Spinal cord (tissue), 10 donors: ENCODE measurements around the gene SUFU. TPM values are rescaled to one million over a fixed set of nuclear protein-coding genes. Genes with fewer than 3 reads are reported as not detected.
A peak's percentile ranks its signal among the peaks of the same experiment; 100 is the strongest.

ENCODE experiments used
- DNase-seq, 6 donors: peaks; one replicate each; pipeline versions ENCODE4 v3.0.0 to v3.0.0-alpha.2; 2013 to 2015; ENCODE audit warnings: low spot score in 6 of 6, low read depth in 4 of 6
- H3K27ac ChIP-seq: one replicate; pipeline ENCODE4 v1.5.1; 2013; ENCODE audit warnings: low read depth, low read length, control low read depth
- H3K27me3 ChIP-seq: one replicate; pipeline ENCODE4 v1.6.1; 2013; ENCODE audit warnings: low read length; ENCODE audit not compliant: control insufficient read depth, insufficient read depth
- H3K36me3 ChIP-seq: one replicate; pipeline ENCODE4 v1.6.1; 2013; ENCODE audit warnings: low read length; ENCODE audit not compliant: control insufficient read depth, insufficient read depth
- H3K4me1 ChIP-seq: one replicate; pipeline ENCODE4 v1.6.1; 2013; ENCODE audit warnings: low read length; ENCODE audit not compliant: control insufficient read depth, insufficient read depth
- H3K4me3 ChIP-seq: one replicate; pipeline ENCODE4 v1.5.1; 2013; ENCODE audit warnings: low read depth, low read length, control low read depth
- H3K9me3 ChIP-seq: one replicate; pipeline ENCODE4 v1.6.1; 2013; ENCODE audit warnings: low read length; ENCODE audit not compliant: control insufficient read depth, insufficient read depth
- WGBS: methylation state at CpG from one replicate; pipeline ENCODE4 v1.1.5; 2013; ENCODE audit warnings: missing lambda C conversion rate; ENCODE audit not compliant: insufficient coverage; 5-methylcytosine and 5-hydroxymethylcytosine counted together
- polyA plus RNA-seq, 2 donors: library from polyadenylated mRNA; unstranded; fragments of 120-200 nt; gene quantifications; one replicate each; pipeline ENCODE4 v1.2.1, GENCODE V29; 2013; ENCODE audit not compliant: insufficient read length in 2 of 2
- total RNA-seq, 2 donors: library from RNA; depleted of rRNA in 1 of 2; stranded (reverse); fragments of 120-200 nt in 1 of 2; fragments of >200 nt in 1 of 2; gene quantifications; one replicate each; pipeline versions ENCODE4 v1.2.3 to v1.2.4, GENCODE V29; 2013 to 2014
- donor health status: healthy.

Gene SUFU
- total and polyA plus RNA-seq, 4 donors, result 6.8 to 27.0 (median 17.9) TPM

- Histone ChIP-seq H3K27me3 (no peaks in the 10 kb centered on the region), H3K27ac (no peak overlapping the region), H3K36me3 (peaks cover 69% of the 10 kb centered on the region), H3K9me3 (no peaks in the 10 kb centered on the region), H3K4me1 (peaks cover 36% of the 10 kb centered on the region), H3K4me3 (no peak overlapping the region)
- no peak for DNase-seq
- WGBS, result 76% methylated on average over 4 of the region's 7 CpGs
These were observed 96.0 kb downstream of the SUFU start for GRCh38 chr10:102599565-102600327.

GRCh38 chr10:102600816-102601215 is 97.0 kb downstream of the SUFU start:
- H3K27me3 ChIP-seq, result no peaks in the 10 kb centered on the region
- peaks cover 73% of the 10 kb centered on the region for H3K36me3 ChIP-seq
- no peak for DNase-seq
- no peak overlapping the region for H3K27ac ChIP-seq
- peaks cover 30% of the 10 kb centered on the region for H3K4me1 ChIP-seq
- WGBS, result 92% methylated on average over 6 of the region's 6 CpGs
- no peak overlapping the region for H3K4me3 ChIP-seq
- no peaks in the 10 kb centered on the region for H3K9me3 ChIP-seq

GRCh38 chr10:102601639-102602038 is 97.9 kb downstream of the SUFU start:
- WGBS, result 91% methylated on average over 7 of the region's 9 CpGs
- DNase-seq, result no peak
- no peak overlapping the region for H3K27ac ChIP-seq
- H3K36me3 ChIP-seq, result peaks cover 75% of the 10 kb centered on the region
- H3K4me1 ChIP-seq, result peaks cover 22% of the 10 kb centered on the region
- no peak overlapping the region for H3K4me3 ChIP-seq
- H3K9me3 ChIP-seq, result no peaks in the 10 kb centered on the region
- H3K27me3 ChIP-seq, result no peaks in the 10 kb centered on the region

- DNase-seq, result no peak
- no peak overlapping the region for H3K4me3 ChIP-seq
- 82% methylated on average over 4 of the region's 4 CpGs for WGBS
- H3K4me1 ChIP-seq, result peaks cover 15% of the 10 kb centered on the region
- no peaks in the 10 kb centered on the region for H3K27me3 ChIP-seq
- H3K9me3 ChIP-seq, result no peaks in the 10 kb centered on the region
- H3K27ac ChIP-seq, result no peak overlapping the region
- peaks cover 70% of the 10 kb centered on the region for H3K36me3 ChIP-seq
These were observed 98.7 kb downstream of the SUFU start for GRCh38 chr10:102602272-102603045.

GRCh38 chr10:102603946-102604345 is 100.2 kb downstream of the SUFU start:
- no peak for DNase-seq
- H3K4me3 ChIP-seq, result no peak overlapping the region
- H3K9me3 ChIP-seq, result no peaks in the 10 kb centered on the region
- WGBS, result 80% methylated on average over 7 of the region's 7 CpGs
- H3K36me3 ChIP-seq, result peaks cover 59% of the 10 kb centered on the region
- peaks cover 15% of the 10 kb centered on the region for H3K4me1 ChIP-seq
- H3K27me3 ChIP-seq, result no peaks in the 10 kb centered on the region
- no peak overlapping the region for H3K27ac ChIP-seq

GRCh38 chr10:102604439-102604841 is 100.7 kb downstream of the SUFU start:
- Histone ChIP-seq H3K4me1 (peaks cover 15% of the 10 kb centered on the region), H3K4me3 (no peak overlapping the region), H3K27me3 (no peaks in the 10 kb centered on the region), H3K36me3 (peaks cover 54% of the 10 kb centered on the region), H3K9me3 (no peaks in the 10 kb centered on the region), H3K27ac (no peak overlapping the region)
- 100% methylated on average over 1 of the region's 6 CpGs for WGBS
- DNase-seq, result no peak

GRCh38 chr10:102605712-102606111 is 101.9 kb downstream of the SUFU start:
- Histone ChIP-seq H3K9me3 (no peaks in the 10 kb centered on the region), H3K27ac (no peak overlapping the region), H3K4me3 (no peak overlapping the region), H3K27me3 (no peaks in the 10 kb centered on the region), H3K4me1 (peaks cover 7% of the 10 kb centered on the region), H3K36me3 (peaks cover 42% of the 10 kb centered on the region)
- 84% methylated on average over 2 of the region's 5 CpGs for WGBS
- no peak for DNase-seq

GRCh38 chr10:102608487-102608886 is 104.7 kb downstream of the SUFU start:
- Histone ChIP-seq H3K27ac (peak overlapping the region; percentile 36), H3K4me1 (peaks cover 29% of the 10 kb centered on the region), H3K9me3 (no peaks in the 10 kb centered on the region), H3K36me3 (peaks cover 27% of the 10 kb centered on the region), H3K27me3 (no peaks in the 10 kb centered on the region), H3K4me3 (no peak overlapping the region)
- peak in 1 of 6 donors; percentile 22 for DNase-seq
- 60% methylated on average over 1 of the region's 2 CpGs for WGBS

- Histone ChIP-seq H3K4me1 (peaks cover 48% of the 10 kb centered on the region), H3K27me3 (no peaks in the 10 kb centered on the region), H3K36me3 (peaks cover 17% of the 10 kb centered on the region), H3K27ac (no peak overlapping the region), H3K9me3 (no peaks in the 10 kb centered on the region), H3K4me3 (no peak overlapping the region)
- no peak for DNase-seq
- WGBS, result 84% methylated on average over 9 of the region's 10 CpGs
These were observed 106.7 kb downstream of the SUFU start for GRCh38 chr10:102610441-102610887.
